Peyer's patch (tissue), 4 donors: ENCODE data around the gene CIPC.

ENCODE experiments used
- POLR2A ChIP-seq, 2 donors: fragments of 450-650 bp; IDR thresholded peaks; one replicate each; pipeline ENCODE4 v1.5.1; 2017; ENCODE audit warnings: antibody characterized with exemption in 2 of 2, mild to moderate bottlenecking in 2 of 2, moderate library complexity in 2 of 2
- TF ChIP-seq, protein P1 (sequence below), 6 experiments: fragments of 450-650 bp in 4 of 6; fragments of 200-600 bp in 2 of 6; sonication (generic) in 1 of 6; IDR thresholded peaks; one replicate each; pipeline ENCODE4 v1.5.1; 2017 to 2019; ENCODE audit warnings: antibody characterized with exemption in 6 of 6, mild to moderate bottlenecking in 3 of 6, moderate library complexity in 1 of 6

DNA sequence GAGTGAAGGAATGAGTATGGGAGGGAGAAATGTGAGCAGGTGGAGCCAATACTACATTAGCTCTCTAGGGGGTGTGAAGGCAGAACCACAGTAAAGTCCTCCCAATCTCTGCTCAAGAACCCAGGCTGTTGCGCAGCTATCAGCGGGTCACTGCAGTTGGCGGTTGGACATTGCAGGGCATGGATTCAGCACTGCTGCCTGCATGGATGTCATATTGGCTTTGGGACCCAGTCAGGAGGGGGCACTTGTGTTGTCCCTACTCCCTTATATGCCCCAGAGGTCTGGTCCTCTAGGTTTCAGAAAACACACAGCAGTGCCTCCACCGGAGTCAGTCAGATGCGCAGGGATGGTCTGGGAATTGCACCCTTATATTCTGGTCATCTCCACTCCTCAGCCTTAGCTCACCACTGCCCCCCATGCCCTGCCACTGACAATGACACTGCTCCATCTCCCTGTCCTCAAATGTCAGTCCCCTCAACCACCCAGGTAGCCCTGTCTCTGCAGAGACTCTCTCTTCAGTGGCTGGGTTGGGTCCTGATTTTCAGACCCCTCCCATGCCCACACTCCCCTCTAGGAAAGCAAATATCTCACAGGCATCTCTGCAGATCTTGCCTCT is 33.9 kb downstream of the CIPC start:
- TF ChIP-seq, protein P1, sequence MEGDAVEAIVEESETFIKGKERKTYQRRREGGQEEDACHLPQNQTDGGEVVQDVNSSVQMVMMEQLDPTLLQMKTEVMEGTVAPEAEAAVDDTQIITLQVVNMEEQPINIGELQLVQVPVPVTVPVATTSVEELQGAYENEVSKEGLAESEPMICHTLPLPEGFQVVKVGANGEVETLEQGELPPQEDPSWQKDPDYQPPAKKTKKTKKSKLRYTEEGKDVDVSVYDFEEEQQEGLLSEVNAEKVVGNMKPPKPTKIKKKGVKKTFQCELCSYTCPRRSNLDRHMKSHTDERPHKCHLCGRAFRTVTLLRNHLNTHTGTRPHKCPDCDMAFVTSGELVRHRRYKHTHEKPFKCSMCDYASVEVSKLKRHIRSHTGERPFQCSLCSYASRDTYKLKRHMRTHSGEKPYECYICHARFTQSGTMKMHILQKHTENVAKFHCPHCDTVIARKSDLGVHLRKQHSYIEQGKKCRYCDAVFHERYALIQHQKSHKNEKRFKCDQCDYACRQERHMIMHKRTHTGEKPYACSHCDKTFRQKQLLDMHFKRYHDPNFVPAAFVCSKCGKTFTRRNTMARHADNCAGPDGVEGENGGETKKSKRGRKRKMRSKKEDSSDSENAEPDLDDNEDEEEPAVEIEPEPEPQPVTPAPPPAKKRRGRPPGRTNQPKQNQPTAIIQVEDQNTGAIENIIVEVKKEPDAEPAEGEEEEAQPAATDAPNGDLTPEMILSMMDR (IDR thresholded peaks at IDR 0.05), result no peak
- TF ChIP-seq POLR2A (IDR thresholded peaks at IDR 0.05), result no peak
